Measurements from ENCODE around the gene GALNT17.

The GALNT17 gene

DNA sequence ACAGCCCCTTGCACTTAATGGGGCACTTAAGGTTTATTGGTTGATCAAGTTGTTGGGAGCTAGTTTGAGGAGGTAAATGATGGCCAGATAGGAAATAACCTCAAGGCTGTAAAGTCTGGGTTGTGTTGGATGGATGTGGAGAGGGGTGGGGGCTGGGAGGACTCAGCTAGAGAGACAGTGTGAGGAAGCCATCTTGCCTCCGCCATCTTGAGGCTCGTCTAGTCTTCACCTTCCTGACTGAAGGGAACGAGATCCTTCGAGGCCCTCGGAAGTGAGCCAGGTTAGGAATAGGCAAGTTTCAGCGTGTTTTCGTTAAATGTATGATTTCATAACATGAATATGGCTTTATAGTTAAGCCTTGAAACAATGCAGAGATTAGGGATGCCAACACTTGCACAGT is 5.5 kb downstream of the GALNT17 start:
- TF ChIP-seq TAF1 (IDR thresholded peaks at IDR 0.05; ENCODE audit: borderline replicate concordance, insufficient read depth, low read length) (no peak), FOXP2 (optimal IDR thresholded peaks at IDR 0.05; ENCODE audit: borderline replicate concordance, extremely low read depth, extremely low read length, insufficient read depth) (no peak), POLR2AphosphoS5 (IDR thresholded peaks at IDR 0.05; ENCODE audit: low read depth, low read length) (no peak), SIN3A (IDR thresholded peaks at IDR 0.05; ENCODE audit: borderline replicate concordance, insufficient read depth, low read length) (no peak)
- TF ChIP-seq, protein P1, sequence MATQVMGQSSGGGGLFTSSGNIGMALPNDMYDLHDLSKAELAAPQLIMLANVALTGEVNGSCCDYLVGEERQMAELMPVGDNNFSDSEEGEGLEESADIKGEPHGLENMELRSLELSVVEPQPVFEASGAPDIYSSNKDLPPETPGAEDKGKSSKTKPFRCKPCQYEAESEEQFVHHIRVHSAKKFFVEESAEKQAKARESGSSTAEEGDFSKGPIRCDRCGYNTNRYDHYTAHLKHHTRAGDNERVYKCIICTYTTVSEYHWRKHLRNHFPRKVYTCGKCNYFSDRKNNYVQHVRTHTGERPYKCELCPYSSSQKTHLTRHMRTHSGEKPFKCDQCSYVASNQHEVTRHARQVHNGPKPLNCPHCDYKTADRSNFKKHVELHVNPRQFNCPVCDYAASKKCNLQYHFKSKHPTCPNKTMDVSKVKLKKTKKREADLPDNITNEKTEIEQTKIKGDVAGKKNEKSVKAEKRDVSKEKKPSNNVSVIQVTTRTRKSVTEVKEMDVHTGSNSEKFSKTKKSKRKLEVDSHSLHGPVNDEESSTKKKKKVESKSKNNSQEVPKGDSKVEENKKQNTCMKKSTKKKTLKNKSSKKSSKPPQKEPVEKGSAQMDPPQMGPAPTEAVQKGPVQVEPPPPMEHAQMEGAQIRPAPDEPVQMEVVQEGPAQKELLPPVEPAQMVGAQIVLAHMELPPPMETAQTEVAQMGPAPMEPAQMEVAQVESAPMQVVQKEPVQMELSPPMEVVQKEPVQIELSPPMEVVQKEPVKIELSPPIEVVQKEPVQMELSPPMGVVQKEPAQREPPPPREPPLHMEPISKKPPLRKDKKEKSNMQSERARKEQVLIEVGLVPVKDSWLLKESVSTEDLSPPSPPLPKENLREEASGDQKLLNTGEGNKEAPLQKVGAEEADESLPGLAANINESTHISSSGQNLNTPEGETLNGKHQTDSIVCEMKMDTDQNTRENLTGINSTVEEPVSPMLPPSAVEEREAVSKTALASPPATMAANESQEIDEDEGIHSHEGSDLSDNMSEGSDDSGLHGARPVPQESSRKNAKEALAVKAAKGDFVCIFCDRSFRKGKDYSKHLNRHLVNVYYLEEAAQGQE (IDR thresholded peaks at IDR 0.05; ENCODE audit: insufficient read depth in 1 of 2, low read depth in 2 of 2, low read length in 2 of 2), result no peak

DNA sequence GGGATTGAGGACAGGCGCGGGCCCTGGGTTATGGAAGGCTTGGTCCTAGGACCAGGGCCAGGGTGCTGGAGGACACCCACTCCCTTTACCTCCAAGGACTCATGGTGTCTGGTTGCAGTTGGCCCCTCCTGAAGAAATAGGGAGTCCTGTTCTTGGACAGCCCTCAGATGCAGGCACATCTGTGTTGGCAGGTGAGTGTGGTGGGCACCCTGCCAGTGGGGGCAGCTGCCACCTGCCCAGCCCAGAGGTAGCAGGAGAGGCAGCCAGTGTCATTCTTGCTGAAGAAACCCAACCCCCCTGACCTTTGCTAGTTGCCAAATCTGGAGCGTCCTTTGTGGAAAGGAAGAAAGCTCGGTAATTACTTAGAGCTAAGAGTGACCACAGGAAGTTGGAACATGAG is 8.3 kb downstream of the GALNT17 start:
- TF ChIP-seq POLR2AphosphoS5 (IDR thresholded peaks at IDR 0.05; ENCODE audit: low read depth, low read length), result no peak
- no peak for TF ChIP-seq TAF1 (IDR thresholded peaks at IDR 0.05; ENCODE audit: borderline replicate concordance, insufficient read depth, low read length)
- TF ChIP-seq FOXP2 (optimal IDR thresholded peaks at IDR 0.05; ENCODE audit: borderline replicate concordance, extremely low read depth, extremely low read length, insufficient read depth), result no peak
- no peak for TF ChIP-seq SIN3A (IDR thresholded peaks at IDR 0.05; ENCODE audit: borderline replicate concordance, insufficient read depth, low read length)

DNA sequence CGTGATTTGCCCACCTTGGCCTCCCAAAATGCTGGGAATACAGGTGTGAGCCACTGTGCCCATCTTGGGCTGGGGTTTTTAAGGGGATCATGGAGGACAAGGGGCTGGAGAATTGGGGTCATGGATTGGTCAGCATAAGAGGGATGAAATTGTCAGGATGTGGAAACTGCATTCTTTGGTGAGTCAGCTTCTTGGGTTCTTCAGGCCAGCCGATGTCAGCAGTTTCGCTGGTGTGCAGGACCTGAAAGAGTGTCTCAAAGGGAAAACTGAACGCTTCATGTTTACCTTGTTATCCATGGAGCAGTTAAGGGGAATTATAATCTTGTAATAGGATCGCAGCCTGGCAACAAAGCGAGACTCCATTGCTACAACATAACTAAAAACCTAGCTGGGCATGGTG is 13.0 kb downstream of the GALNT17 start:
- no peak for TF ChIP-seq FOXP2 (optimal IDR thresholded peaks at IDR 0.05; ENCODE audit: borderline replicate concordance, extremely low read depth, extremely low read length, insufficient read depth)
- TF ChIP-seq, protein P1 (IDR thresholded peaks at IDR 0.05; ENCODE audit: insufficient read depth in 1 of 2, low read depth in 2 of 2, low read length in 2 of 2), result no peak
- TF ChIP-seq POLR2AphosphoS5 (IDR thresholded peaks at IDR 0.05; ENCODE audit: low read depth, low read length), result no peak
- TF ChIP-seq SIN3A (IDR thresholded peaks at IDR 0.05; ENCODE audit: borderline replicate concordance, insufficient read depth, low read length), result no peak
- no peak for TF ChIP-seq TAF1 (IDR thresholded peaks at IDR 0.05; ENCODE audit: borderline replicate concordance, insufficient read depth, low read length)

DNA sequence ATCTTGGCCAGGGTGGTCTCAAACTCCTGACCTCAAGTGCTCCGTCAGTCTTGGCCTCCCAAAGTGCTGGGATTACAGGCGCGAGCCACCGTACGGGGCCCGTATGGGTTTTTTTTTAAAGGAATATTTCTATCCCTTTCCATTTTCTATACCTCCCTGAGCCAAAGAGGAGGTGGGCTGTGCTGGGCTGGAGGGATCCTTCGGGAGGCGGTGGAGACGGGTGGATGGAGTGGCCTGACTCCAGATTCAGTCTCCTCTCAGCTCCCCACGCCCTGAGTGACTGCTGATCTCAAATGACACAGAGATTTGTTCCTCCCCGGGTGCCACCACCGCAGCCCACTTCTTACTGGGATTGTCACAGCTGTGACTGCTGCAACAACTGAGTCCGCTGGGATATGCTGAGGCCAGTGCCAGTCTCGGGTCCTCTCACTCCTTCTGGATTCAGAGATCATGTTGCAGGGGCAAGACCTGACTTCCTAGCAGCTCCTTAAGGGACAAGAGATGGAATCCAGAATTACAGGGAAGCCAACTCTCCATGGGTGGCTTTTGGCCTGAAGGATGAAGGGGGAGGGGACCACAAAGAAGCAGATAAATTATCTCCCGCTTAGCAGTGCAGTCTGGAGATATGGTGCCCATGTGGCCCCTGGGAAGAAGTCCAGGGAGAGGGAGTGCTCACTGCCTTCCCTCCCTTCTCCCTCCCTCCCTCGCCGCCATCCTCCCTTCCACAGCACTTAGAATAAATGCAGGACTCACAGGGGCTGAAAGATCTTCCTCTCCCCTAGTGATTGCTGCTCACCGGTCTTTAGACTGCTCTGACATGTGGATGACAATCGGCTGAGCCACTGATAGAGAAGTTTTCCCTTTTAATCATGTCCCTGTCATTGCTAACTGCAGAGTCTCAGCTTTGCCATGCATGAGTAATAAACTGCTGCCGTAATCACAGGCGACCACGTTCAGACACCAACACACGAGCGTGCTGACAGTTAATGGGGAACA is 14.3 kb downstream of the GALNT17 start:
- TF ChIP-seq, protein P1 (IDR thresholded peaks at IDR 0.05; ENCODE audit: insufficient read depth in 1 of 2, low read depth in 2 of 2, low read length in 2 of 2), result no peak
- TF ChIP-seq FOXP2 (optimal IDR thresholded peaks at IDR 0.05; ENCODE audit: borderline replicate concordance, extremely low read depth, extremely low read length, insufficient read depth) (no peak), SIN3A (IDR thresholded peaks at IDR 0.05; ENCODE audit: borderline replicate concordance, insufficient read depth, low read length) (no peak), TAF1 (IDR thresholded peaks at IDR 0.05; ENCODE audit: borderline replicate concordance, insufficient read depth, low read length) (no peak), POLR2AphosphoS5 (IDR thresholded peaks at IDR 0.05; ENCODE audit: low read depth, low read length) (no peak)

DNA sequence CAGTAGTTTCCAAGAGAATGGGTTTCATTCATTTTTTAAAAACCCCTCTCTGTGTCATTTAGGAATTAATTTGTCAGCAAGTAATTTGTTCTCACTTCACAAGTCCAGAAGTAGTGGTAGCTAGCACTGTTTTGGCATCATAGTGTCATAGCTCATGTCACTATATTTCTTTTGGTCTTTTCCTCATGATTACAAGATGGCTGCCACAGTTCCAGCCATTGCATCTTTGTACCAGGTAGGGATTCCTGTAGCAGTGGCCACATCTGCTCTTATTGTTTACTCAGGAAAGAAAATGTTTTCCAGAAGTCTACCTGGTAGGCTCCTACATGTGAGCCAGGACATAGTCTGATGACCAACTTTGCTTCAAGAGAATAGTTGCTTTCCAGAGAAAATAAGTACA is 16.2 kb downstream of the GALNT17 start:
- TF ChIP-seq FOXP2 (optimal IDR thresholded peaks at IDR 0.05; ENCODE audit: borderline replicate concordance, extremely low read depth, extremely low read length, insufficient read depth) (no peak), TAF1 (IDR thresholded peaks at IDR 0.05; ENCODE audit: borderline replicate concordance, insufficient read depth, low read length) (no peak), SIN3A (IDR thresholded peaks at IDR 0.05; ENCODE audit: borderline replicate concordance, insufficient read depth, low read length) (no peak), POLR2AphosphoS5 (IDR thresholded peaks at IDR 0.05; ENCODE audit: low read depth, low read length) (no peak)
- TF ChIP-seq, protein P1 (IDR thresholded peaks at IDR 0.05; ENCODE audit: insufficient read depth in 1 of 2, low read depth in 2 of 2, low read length in 2 of 2), result no peak
